HG02970 (cell line): ENCODE data around the gene CSAG1.
"Not testable (repeated sequence)": the region's sequence is repeated elsewhere in the genome, so short reads cannot be mapped to it uniquely, and the experiment has no call there.

Experiments used
- ATAC-seq: cut with Tn5 transposase; IDR thresholded peaks from one replicate; pipeline ENCODE4 v1.9.1; 2021; ENCODE audit warnings: mild to moderate bottlenecking, moderate library complexity, moderate number of reproducible peaks; ENCODE audit not compliant: unreplicated experiment, low FRiP score

Gene CSAG1

DNA sequence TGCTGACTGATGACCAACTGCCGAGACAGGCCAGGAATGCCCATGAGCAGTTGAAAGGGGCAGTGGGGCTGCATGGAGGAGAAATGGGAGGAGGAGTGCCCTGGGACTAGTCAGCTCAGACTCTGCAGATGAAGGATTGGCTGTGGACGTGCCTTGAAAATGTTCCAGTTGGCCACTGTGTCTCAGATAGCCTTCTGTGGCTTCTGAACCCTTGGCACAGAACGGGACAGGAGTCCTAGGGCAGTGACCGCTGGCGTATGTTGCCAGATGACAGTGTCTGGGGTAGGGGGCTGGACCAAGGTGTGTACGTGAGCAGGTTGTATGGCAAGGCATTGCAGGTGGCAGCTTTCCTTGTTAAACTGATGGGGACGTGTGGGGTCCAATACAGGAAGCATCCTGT, 27.0 kb downstream of the CSAG1 start:
- ATAC-seq: not testable (repeated sequence)

- not testable (repeated sequence) for ATAC-seq
Measured at GRCh38 chrX:152700390-152700789, 33.1 kb downstream of the CSAG1 start.

DNA sequence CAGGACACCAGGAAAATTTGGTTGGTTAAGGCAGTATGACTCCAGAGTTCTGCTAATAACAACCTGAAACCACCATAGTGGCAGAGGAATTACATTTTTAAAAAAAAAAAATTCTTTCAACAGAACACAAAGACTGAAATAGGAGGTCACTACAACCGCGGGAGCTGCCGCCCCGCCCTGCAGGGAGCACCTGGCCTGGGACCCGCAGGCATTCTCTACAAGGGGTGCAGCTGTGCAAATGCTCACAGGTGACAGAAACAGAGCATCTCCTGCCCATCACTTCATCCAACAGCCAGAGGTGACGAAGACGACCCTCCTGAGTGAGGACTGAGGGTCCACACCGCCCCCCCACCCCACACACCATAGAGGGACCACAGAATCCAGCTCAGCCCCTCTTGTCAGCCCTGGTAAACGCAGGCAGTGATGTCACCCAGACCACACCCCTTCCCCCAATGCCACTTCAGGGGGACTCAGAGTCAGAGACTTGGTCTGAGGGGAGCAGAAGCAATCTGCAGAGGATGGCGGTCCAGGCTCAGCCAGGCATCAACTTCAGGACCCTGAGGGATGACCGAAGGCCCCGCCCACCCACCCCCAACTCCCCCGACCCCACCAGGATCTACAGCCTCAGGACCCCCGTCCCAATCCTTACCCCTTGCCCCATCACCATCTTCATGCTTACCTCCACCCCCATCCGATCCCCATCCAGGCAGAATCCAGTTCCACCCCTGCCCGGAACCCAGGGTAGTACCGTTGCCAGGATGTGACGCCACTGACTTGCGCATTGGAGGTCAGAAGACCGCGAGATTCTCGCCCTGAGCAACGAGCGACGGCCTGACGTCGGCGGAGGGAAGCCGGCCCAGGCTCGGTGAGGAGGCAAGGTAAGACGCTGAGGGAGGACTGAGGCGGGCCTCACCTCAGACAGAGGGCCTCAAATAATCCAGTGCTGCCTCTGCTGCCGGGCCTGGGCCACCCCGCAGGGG, 35.3 kb downstream of the CSAG1 start, which contains the start of gene MAGEA3:
Gene MAGEA3, plus strand, starts transcription at position 843 of the 980 bp plus-strand sequence. CDS start 2,039 bp downstream, outside the sequence.
- ATAC-seq: not testable (repeated sequence)

DNA sequence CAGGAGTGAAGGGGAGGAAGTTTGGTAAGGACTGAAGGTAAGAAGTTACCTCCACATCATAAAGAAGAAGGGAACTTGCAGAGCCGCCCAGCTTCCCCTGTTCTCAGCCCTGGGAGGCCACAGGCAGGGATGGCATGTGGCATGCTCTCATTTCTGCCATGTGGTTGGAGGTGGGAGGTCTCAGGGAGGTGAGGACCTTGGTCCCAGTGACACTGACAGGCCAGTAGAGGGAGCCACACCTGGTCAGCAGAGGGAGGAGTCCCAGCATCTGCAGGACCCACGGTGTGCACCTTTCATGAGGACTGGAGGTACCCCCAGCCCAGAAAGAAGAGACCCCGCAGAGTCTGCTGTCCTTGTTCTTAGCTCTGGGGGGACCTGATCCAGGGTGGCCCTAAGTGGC, 52.5 kb downstream of the CSAG1 start:
- peak; percentile 54 for ATAC-seq
